Activated naive CD4-positive, alpha-beta T cell treated with anti-CD3 and anti-CD28 coated beads for 36 hours (primary cell): ENCODE measurements around the gene TNFRSF13B. TPM values are rescaled to one million over a fixed set of nuclear protein-coding genes. Genes with fewer than 3 reads are reported as not detected.
"Not testable (repeated sequence)": the region's sequence is repeated elsewhere in the genome, so short reads cannot be mapped to it uniquely, and the experiment has no call there.

Source experiments
- CTCF ChIA-PET: fragments of 350-600 bp; sonication (Branson Sonifier 250); formaldehyde crosslinking; loops from one replicate; lab custom pipeline; 2021; ENCODE audit warnings: antibody characterized with exemption; lab: Charles Lee
- DNase-seq: peaks from one replicate; pipeline ENCODE4 v3.0.0-alpha.2; 2020
- H3K27ac Mint-ChIP-seq: one replicate; pipeline ENCODE4 v1.8.0; 2021; ENCODE audit warnings: mild to moderate bottlenecking, mixed read lengths
- H3K27me3 Mint-ChIP-seq: one replicate; pipeline ENCODE4 v1.8.0; 2021; ENCODE audit warnings: low read depth, mixed read lengths
- H3K36me3 Mint-ChIP-seq: one replicate; pipeline ENCODE4 v1.8.0; 2021; ENCODE audit warnings: low read depth, mixed read lengths
- H3K4me1 Mint-ChIP-seq: one replicate; pipeline ENCODE4 v1.8.0; 2021; ENCODE audit warnings: low read depth, mixed read lengths
- H3K4me3 Mint-ChIP-seq: one replicate; pipeline ENCODE4 v1.8.0; 2021; ENCODE audit warnings: mild to moderate bottlenecking, moderate library complexity, mixed read lengths
- H3K9me3 Mint-ChIP-seq: one replicate; pipeline ENCODE4 v1.8.0; 2021; ENCODE audit warnings: mixed read lengths
- intact Hi-C: fragments of 100-400 bp; cut with micrococcal nuclease; formaldehyde crosslinking; loops from one replicate; pipeline ENCODE4 v1.15.1; 2023
- total RNA-seq, 2 experiments: library from RNA; stranded (reverse); gene quantifications; one replicate each; pipeline ENCODE4 v1.2.3, GENCODE V29; 2021

TNFRSF13B gene
- total RNA-seq, 2 experiments from 2014 or later: not detected

DNA sequence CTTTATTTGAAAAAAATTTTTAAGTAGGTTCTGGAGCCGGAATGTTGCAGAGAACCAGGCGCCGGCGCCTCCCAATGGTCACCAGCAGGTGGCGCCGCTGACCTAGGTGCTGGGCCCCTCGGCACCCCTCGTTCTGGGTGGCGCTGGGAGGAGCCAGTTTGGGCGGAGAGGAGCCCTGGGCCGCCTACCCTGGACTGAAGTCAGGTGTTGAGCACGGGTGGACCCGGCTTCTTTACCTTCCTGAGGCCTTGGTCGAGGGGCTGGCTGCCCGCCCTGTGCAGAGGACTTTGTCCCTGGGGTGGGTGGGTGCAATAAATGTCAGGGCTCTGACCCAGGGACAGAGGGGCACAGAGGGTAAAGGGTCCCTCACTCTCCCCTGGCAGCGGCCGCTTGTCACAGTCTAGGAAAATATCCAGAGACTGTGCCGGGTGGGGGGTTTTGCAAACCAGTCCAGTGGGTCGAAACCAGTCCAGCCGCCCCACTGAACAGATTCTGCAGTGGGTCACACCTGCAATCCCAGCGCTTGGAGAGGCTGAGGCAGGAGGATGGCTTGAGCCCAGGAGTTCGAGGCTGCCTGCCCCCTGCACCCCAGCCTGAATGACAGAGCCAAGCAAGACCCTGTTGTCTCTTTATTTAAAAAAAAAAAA lies 30.1 kb upstream of the TNFRSF13B start:
- Mint-ChIP-seq H3K9me3 (no peaks in the 10 kb centered on the region), H3K27ac (no peak overlapping the region), H3K36me3 (no peaks in the 10 kb centered on the region), H3K27me3 (no peaks in the 10 kb centered on the region), H3K4me3 (no peak overlapping the region), H3K4me1 (no peaks in the 10 kb centered on the region)
- intact Hi-C loops: loop anchor here (1.0 to 10.0 kb wide), 4 partner anchors 125 to 311 kb away; partner anchors contain the start of gene FLCN
- DNase-seq: peak; percentile 75
- CTCF ChIA-PET: interaction anchor here (0.7 to 1.5 kb wide), 2 partner anchors 10 to 14 kb away, joined by 3 to 5 read pairs; no protein-coding TSS in a partner anchor

DNA sequence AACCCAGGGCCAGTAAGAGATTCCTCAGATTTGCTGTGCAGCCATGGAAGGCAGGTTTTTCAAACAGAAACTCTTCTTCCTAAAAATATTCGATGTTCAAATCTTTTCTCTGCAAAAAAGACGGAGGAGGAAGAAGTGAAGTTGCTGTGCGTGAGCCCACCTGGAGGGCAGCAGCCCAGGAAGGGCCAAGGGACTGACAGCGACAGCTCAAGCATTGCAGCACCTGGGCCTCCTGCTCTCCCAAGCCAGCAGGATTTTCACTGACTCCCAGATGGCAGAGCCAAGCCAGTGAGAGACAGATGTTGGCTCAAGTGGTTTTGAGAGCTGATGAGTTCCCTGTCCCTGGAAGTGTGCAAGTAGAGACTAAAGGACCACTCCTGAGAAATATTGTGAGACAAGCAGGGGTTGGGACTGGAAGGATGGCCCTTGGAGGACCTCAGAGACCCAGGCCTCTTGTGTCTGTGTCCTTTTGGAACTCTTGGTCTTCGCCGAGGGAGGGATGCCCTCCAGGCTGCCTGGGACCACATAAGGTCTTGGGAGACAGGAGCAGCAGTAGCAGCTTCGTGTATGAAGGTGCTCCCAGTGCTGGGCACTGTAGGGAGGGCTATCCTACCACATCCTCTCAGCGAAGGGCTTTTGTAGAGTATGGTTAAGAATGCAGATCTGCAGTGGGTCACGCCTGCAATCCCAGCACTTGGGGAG lies 29.3 kb upstream of the TNFRSF13B start:
- Mint-ChIP-seq H3K27ac (no peak overlapping the region), H3K4me1 (no peaks in the 10 kb centered on the region), H3K9me3 (no peaks in the 10 kb centered on the region), H3K27me3 (no peaks in the 10 kb centered on the region), H3K36me3 (no peaks in the 10 kb centered on the region), H3K4me3 (no peak overlapping the region)
- CTCF ChIA-PET: interaction anchor here (0.7 to 1.7 kb wide), 3 partner anchors 9 to 15 kb away, joined by 3 to 5 read pairs (median 5); no protein-coding TSS in a partner anchor
- intact Hi-C loops: loop anchor here (1.0 to 10.0 kb wide), 3 partner anchors 126 to 312 kb away; partner anchors contain the start of gene FLCN
- DNase-seq: no peak

GRCh38 chr17:16999931-17000625 lies 28.2 kb upstream of the TNFRSF13B start:
- Mint-ChIP-seq H3K4me1 (no peaks in the 10 kb centered on the region), H3K36me3 (no peaks in the 10 kb centered on the region), H3K9me3 (no peaks in the 10 kb centered on the region), H3K27me3 (no peaks in the 10 kb centered on the region), H3K27ac (no peak overlapping the region), H3K4me3 (no peak overlapping the region)
- no peak for DNase-seq
- intact Hi-C loops: loop anchor here (5.0 to 10.0 kb wide), 2 partner anchors 127 to 235 kb away; partner anchors contain the start of gene FLCN
- CTCF ChIA-PET: interaction anchor here (0.7 to 1.7 kb wide), 3 partner anchors 8 to 312 kb away, joined by 4 to 5 read pairs (median 5); no protein-coding TSS in a partner anchor

- intact Hi-C loops: no loop called here
- peak; percentile 26 for DNase-seq
- Mint-ChIP-seq H3K36me3 (no peaks in the 10 kb centered on the region), H3K4me3 (no peak overlapping the region), H3K27ac (no peak overlapping the region), H3K27me3 (no peaks in the 10 kb centered on the region), H3K4me1 (no peaks in the 10 kb centered on the region), H3K9me3 (no peaks in the 10 kb centered on the region)
- CTCF ChIA-PET: no interaction called here
These were observed 25.9 kb upstream of the TNFRSF13B start for GRCh38 chr17:16997514-16998429.

GRCh38 chr17:16996726-16997125 lies 24.8 kb upstream of the TNFRSF13B start:
- H3K36me3 Mint-ChIP-seq, H3K27ac Mint-ChIP-seq, H3K9me3 Mint-ChIP-seq, intact Hi-C loops, H3K27me3 Mint-ChIP-seq, H3K4me1 Mint-ChIP-seq, H3K4me3 Mint-ChIP-seq, CTCF ChIA-PET, DNase-seq: not testable (repeated sequence)

GRCh38 chr17:16995930-16996329 lies 24.0 kb upstream of the TNFRSF13B start:
- Mint-ChIP-seq H3K36me3 (no peaks in the 10 kb centered on the region), H3K9me3 (no peaks in the 10 kb centered on the region), H3K4me3 (no peak overlapping the region), H3K4me1 (no peaks in the 10 kb centered on the region), H3K27me3 (no peaks in the 10 kb centered on the region), H3K27ac (no peak overlapping the region)
- DNase-seq: no peak
- CTCF ChIA-PET: no interaction called here
- intact Hi-C loops: no loop called here

- CTCF ChIA-PET: no interaction called here
- no peaks in the 10 kb centered on the region for H3K27me3 Mint-ChIP-seq
- H3K9me3 Mint-ChIP-seq: no peaks in the 10 kb centered on the region
- intact Hi-C loops: loop anchor here (5.0 kb wide), 1 partner anchor 457 kb away; no protein-coding TSS in a partner anchor
- H3K36me3 Mint-ChIP-seq: no peaks in the 10 kb centered on the region
- H3K4me3 Mint-ChIP-seq: no peak overlapping the region
- H3K27ac Mint-ChIP-seq: no peak overlapping the region
- peaks cover 12% of the 10 kb centered on the region for H3K4me1 Mint-ChIP-seq
- DNase-seq: no peak
These were observed 22.7 kb upstream of the TNFRSF13B start for GRCh38 chr17:16994631-16995030.

DNA sequence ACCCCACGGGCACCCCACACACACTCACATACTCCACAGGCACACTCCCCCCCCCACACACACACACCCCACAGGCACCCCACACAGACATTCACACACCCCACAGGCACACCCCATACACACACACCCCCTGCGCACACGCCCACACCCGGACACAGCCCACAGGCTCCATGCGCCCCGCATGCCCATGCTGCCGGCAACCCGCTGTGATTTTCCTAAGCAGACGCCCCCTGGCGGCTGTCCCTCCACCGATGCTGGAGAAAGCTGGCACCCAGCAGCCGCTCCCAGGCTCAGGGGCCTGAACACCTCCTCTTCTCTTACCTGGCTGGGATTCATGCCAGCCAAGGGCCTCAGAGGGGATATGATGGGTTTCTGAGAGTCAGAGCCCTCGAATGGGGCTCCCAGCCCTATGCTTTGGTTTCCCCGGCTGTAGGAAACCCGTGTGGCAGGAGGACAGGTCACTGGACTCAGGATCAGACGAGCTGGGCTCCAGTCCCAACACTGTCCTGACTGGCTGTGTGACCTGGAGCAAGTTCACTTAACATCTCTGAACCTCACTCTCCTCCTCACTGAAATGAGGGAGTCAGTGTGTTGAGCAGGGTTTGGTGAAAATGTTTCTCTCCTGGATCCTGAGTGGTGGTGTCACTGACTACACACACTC lies 19.6 kb upstream of the TNFRSF13B start:
- Mint-ChIP-seq H3K36me3 (no peaks in the 10 kb centered on the region), H3K27ac (no peak overlapping the region), H3K9me3 (no peaks in the 10 kb centered on the region), H3K4me3 (no peak overlapping the region), H3K4me1 (peaks cover 30% of the 10 kb centered on the region), H3K27me3 (no peaks in the 10 kb centered on the region)
- peak; percentile 85 for DNase-seq
- intact Hi-C loops: loop anchor here (1.0 to 5.0 kb wide), 3 partner anchors 69 to 454 kb away; no protein-coding TSS in a partner anchor
- CTCF ChIA-PET: interaction anchor here (0.6 to 1.6 kb wide), 12 partner anchors 9 to 402 kb away, joined by 3 to 6 read pairs (median 3); no protein-coding TSS in a partner anchor

- Mint-ChIP-seq H3K27ac (no peak overlapping the region), H3K4me1 (peaks cover 30% of the 10 kb centered on the region), H3K36me3 (no peaks in the 10 kb centered on the region), H3K4me3 (no peak overlapping the region), H3K27me3 (no peaks in the 10 kb centered on the region), H3K9me3 (no peaks in the 10 kb centered on the region)
- no peak for DNase-seq
- CTCF ChIA-PET: interaction anchor here (0.6 to 1.2 kb wide), 5 partner anchors 9 to 96 kb away, joined by 3 read pairs; no protein-coding TSS in a partner anchor
- intact Hi-C loops: loop anchor here (5.0 kb wide), 1 partner anchor 453 kb away; no protein-coding TSS in a partner anchor
These were observed 18.3 kb upstream of the TNFRSF13B start for GRCh38 chr17:16989953-16990860.

DNA sequence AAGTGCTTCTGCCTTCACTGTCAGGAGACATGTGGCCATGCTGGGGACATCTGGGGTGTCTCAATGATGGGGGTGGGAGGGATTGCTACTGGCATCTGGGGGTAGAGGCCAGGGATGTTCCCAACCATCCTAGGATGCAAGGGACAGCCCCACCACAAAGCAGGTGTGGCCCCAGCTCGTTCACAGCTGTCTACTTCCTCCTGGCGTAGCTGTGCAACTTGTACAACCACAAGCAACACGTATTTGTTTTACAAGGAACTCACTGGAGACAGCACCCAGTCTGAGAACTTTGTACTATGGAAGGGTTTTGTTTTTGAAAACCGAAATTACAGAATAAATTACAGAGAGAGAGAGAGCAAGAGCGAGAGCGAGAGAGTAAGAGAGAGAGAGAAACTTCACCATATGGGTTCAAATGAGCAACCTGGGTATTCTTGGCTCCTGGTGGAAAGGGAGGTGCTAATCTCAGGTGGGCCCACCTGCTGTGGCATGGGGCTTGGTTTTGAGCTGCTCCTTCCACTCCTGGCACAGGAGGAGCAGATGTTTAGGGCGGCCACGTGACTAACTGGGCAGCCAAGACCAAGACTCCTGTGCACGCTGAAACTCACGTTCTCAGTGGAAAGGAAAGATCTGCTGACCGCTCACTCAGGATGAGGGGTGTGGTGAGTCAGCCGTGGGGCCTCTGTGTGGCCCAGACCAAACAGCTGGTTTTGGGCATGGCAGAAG lies 17.5 kb upstream of the TNFRSF13B start:
- peak; percentile 25 for DNase-seq
- H3K36me3 Mint-ChIP-seq: no peaks in the 10 kb centered on the region
- no peak overlapping the region for H3K27ac Mint-ChIP-seq
- CTCF ChIA-PET: interaction anchor here (0.6 to 1.2 kb wide), 4 partner anchors 10 to 97 kb away, joined by 3 read pairs; no protein-coding TSS in a partner anchor
- H3K9me3 Mint-ChIP-seq: no peaks in the 10 kb centered on the region
- peaks cover 30% of the 10 kb centered on the region for H3K4me1 Mint-ChIP-seq
- intact Hi-C loops: no loop called here
- no peaks in the 10 kb centered on the region for H3K27me3 Mint-ChIP-seq
- H3K4me3 Mint-ChIP-seq: no peak overlapping the region
